Calu3 (cell line): ENCODE measurements around the gene LRRC75A. TPM values are rescaled to one million over a fixed set of nuclear protein-coding genes. Genes with fewer than 3 reads are reported as not detected.
A peak's percentile ranks its signal among the peaks of the same experiment; 100 is the strongest.

Source experiments
- BruUV-seq: library from RNA; stranded (reverse); fragments of 400-500 nt; replicated peaks from 2 replicates; lab custom pipeline; 2021; lab: Mats Ljungman, UMichigan
- CTCF ChIA-PET: fragments of 300-600 bp; sonication (Branson Sonifier 250); formaldehyde crosslinking; loops from one replicate; lab custom pipeline; 2022; ENCODE audit warnings: antibody characterized with exemption; lab: Charles Lee
- DNase-seq: peaks from one replicate; pipeline ENCODE4 v3.0.0; 2022
- H3K27ac Mint-ChIP-seq: one replicate; pipeline ENCODE4 v1.8.0; 2022; ENCODE audit warnings: mixed read lengths; ENCODE audit not compliant: unreplicated experiment
- H3K27me3 Mint-ChIP-seq: one replicate; pipeline ENCODE4 v1.8.0; 2022; ENCODE audit warnings: mixed read lengths; ENCODE audit not compliant: unreplicated experiment
- H3K36me3 Mint-ChIP-seq: one replicate; pipeline ENCODE4 v1.8.0; 2022; ENCODE audit warnings: mild to moderate bottlenecking, moderate library complexity, mixed read lengths; ENCODE audit not compliant: insufficient read depth, unreplicated experiment
- H3K4me1 Mint-ChIP-seq: one replicate; pipeline ENCODE4 v1.8.0; 2022; ENCODE audit warnings: mild to moderate bottlenecking, low read depth, mixed read lengths; ENCODE audit not compliant: unreplicated experiment
- H3K4me3 Mint-ChIP-seq: one replicate; pipeline ENCODE4 v1.8.0; 2022; ENCODE audit warnings: mild to moderate bottlenecking, low read depth, moderate library complexity, mixed read lengths; ENCODE audit not compliant: unreplicated experiment
- H3K9me3 Mint-ChIP-seq: one replicate; pipeline ENCODE4 v1.8.0; 2022; ENCODE audit warnings: low read depth, mixed read lengths; ENCODE audit not compliant: unreplicated experiment
- intact Hi-C: fragments of 100-400 bp; cut with micrococcal nuclease; formaldehyde crosslinking; loops from one replicate; pipeline ENCODE4 v1.10.0; 2022; ENCODE audit not compliant: unreplicated experiment
- total RNA-seq: library from RNA; stranded (reverse); gene quantifications from 2 replicates; pipeline ENCODE4 v1.2.3, GENCODE V29; 2022
- TF ChIP-seq, protein P1 (sequence below): fragments of 200-600 bp; IDR thresholded peaks from one replicate; pipeline ENCODE4 v1.8.0; 2022; ENCODE audit warnings: antibody characterized with exemption; ENCODE audit not compliant: unreplicated experiment

Gene LRRC75A
- total RNA-seq, 1 experiment from 2014 or later: 3.0 TPM

DNA sequence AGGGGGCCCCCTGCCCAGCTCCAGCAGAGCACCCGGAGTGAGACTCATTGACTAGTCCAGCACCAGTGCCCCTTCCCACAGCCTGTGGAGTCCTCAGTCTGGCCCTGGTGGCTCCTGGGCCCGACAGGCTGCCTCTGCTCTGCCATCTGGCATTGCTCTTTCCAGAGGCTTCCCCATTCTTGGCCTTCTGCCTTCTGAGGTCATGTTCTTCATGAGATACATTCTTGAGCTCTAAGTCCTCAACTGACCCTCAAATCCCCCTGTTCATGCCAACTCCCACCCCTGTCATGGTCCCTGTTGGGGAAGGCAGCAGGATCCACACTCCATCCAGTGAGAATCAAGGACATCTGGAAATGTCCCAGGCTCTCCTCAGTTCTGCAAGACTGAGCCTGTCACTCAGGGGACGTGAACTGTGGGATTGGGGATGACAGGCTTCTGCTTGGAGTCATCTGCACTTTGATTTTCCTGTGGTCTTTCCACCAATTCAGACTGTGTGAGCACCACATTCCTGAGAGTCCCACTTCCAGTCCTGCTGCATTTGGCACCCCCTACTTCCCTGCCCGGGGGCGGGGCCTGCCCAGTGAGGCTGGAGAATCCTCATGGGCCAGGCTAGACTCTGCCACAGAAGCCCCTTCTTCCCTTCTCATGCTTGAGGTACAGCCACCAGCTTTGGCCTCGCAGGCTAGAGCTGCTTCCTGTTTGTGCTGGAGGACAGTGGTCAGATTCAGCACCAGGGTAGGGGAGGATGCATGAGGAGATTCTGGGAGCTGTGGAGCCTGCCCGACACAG is 73.9 kb downstream of the LRRC75A start:
- H3K27ac Mint-ChIP-seq: no peak overlapping the region
- intact Hi-C loops: no loop called here
- no peak for DNase-seq
- no peaks in the 10 kb centered on the region for H3K27me3 Mint-ChIP-seq
- no peak overlapping the region for H3K4me3 Mint-ChIP-seq
- H3K9me3 Mint-ChIP-seq: no peaks in the 10 kb centered on the region
- no TSS peak for BruUV-seq
- peaks cover 7% of the 10 kb centered on the region for H3K36me3 Mint-ChIP-seq
- peaks cover 19% of the 10 kb centered on the region for H3K4me1 Mint-ChIP-seq
- CTCF ChIA-PET: interaction anchor here (0.8 kb wide), 1 partner anchor 10 kb away, joined by 5 read pairs; no protein-coding TSS in a partner anchor
- TF ChIP-seq, protein P1, sequence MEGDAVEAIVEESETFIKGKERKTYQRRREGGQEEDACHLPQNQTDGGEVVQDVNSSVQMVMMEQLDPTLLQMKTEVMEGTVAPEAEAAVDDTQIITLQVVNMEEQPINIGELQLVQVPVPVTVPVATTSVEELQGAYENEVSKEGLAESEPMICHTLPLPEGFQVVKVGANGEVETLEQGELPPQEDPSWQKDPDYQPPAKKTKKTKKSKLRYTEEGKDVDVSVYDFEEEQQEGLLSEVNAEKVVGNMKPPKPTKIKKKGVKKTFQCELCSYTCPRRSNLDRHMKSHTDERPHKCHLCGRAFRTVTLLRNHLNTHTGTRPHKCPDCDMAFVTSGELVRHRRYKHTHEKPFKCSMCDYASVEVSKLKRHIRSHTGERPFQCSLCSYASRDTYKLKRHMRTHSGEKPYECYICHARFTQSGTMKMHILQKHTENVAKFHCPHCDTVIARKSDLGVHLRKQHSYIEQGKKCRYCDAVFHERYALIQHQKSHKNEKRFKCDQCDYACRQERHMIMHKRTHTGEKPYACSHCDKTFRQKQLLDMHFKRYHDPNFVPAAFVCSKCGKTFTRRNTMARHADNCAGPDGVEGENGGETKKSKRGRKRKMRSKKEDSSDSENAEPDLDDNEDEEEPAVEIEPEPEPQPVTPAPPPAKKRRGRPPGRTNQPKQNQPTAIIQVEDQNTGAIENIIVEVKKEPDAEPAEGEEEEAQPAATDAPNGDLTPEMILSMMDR: no peak

DNA sequence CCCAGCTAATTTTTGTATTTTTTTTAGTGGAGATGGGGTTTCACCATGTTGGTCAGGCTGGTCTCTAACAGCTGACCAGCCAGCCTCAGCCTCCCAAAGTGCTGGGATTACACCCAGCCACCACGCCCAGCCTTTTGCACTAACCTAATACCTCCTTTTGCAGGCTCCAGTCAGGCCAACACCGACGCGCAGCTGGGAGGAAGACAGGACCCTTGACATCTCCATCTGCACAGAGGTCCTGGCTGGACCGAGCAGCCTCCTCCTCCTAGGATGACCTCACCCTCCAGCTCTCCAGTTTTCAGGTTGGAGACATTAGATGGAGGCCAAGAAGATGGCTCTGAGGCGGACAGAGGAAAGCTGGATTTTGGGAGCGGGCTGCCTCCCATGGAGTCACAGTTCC is 74.6 kb downstream of the LRRC75A start:
- TF ChIP-seq, protein P1: no peak
- H3K27me3 Mint-ChIP-seq: no peaks in the 10 kb centered on the region
- no peak overlapping the region for H3K27ac Mint-ChIP-seq
- intact Hi-C loops: no loop called here
- CTCF ChIA-PET: interaction anchor here (0.7 kb wide), 1 partner anchor 37 kb away, joined by 5 read pairs; no protein-coding TSS in a partner anchor
- no peak for DNase-seq
- no peaks in the 10 kb centered on the region for H3K9me3 Mint-ChIP-seq
- peaks cover 19% of the 10 kb centered on the region for H3K4me1 Mint-ChIP-seq
- H3K4me3 Mint-ChIP-seq: no peak overlapping the region
- no TSS peak for BruUV-seq
- peaks cover 7% of the 10 kb centered on the region for H3K36me3 Mint-ChIP-seq

GRCh38 chr17:16415031-16415924 is 76.7 kb downstream of the LRRC75A start, which contains the start of gene TRPV2:
TRPV2 (plus strand) TSS chr17:16415571; CDS start chr17:16417669, 2,098 bp downstream.
- intact Hi-C loops: no loop called here
- Mint-ChIP-seq H3K36me3 (peaks cover 7% of the 10 kb centered on the region), H3K4me1 (peaks cover 19% of the 10 kb centered on the region), H3K4me3 (no peak within 1 kb of the TSS), H3K27me3 (no peaks in the 10 kb centered on the region), H3K27ac (no peak within 1 kb of the TSS), H3K9me3 (no peaks in the 10 kb centered on the region)
- DNase-seq: no peak
- CTCF ChIA-PET: interaction anchor here (1.6 kb wide), 1 partner anchor 52 kb away, joined by 6 read pairs; no protein-coding TSS in a partner anchor
- TF ChIP-seq, protein P1: no peak
- no TSS peak for BruUV-seq

GRCh38 chr17:16407911-16408588 is 83.9 kb downstream of the LRRC75A start:
- peaks cover 6% of the 10 kb centered on the region for H3K36me3 Mint-ChIP-seq
- intact Hi-C loops: no loop called here
- no peaks in the 10 kb centered on the region for H3K4me1 Mint-ChIP-seq
- no peak overlapping the region for H3K27ac Mint-ChIP-seq
- no TSS peak for BruUV-seq
- H3K27me3 Mint-ChIP-seq: no peaks in the 10 kb centered on the region
- H3K4me3 Mint-ChIP-seq: peak overlapping the region; percentile 41
- TF ChIP-seq, protein P1: no peak
- DNase-seq: peak; percentile 60
- CTCF ChIA-PET: interaction anchor here (0.8 kb wide), 1 partner anchor 92 kb away, joined by 5 read pairs; no protein-coding TSS in a partner anchor
- H3K9me3 Mint-ChIP-seq: no peaks in the 10 kb centered on the region
